OCI-LY3 (cell line): ENCODE results near the gene COP1.

ENCODE experiments used
- EZH2phosphoT487 ChIP-seq: fragments of 200-600 bp; shearing (Covaris generic); IDR thresholded peaks from 2 replicates; pipeline ENCODE4 v1.6.1; 2018; ENCODE audit warnings: antibody characterized with exemption, mixed run types, low read depth
- TF ChIP-seq, protein P1 (sequence below): fragments of 200-600, 300-600 bp; sonication (generic); IDR thresholded peaks from 2 replicates; pipeline ENCODE4 v1.5.1; 2014; ENCODE audit warnings: antibody characterized with exemption, low read length, low read depth

DNA sequence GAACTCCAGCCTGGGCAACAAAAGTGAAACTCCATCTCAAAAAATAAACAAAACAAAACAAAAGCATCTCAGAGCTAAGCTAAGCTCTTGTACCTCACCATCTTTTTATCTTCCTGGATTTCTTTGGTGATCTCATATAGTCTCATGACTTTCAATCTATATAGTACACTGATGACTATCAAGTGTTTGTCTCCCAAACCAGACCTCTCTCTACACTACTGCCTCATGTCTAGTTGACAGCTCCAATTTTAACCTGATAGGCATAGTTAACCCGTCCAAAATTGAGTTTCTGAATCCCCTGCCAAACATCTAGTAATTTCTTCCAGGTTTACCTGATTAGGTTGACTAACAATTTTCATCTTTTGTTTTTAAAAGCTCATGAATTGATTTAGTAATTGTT, 151.7 kb downstream of the COP1 start:
- TF ChIP-seq, protein P1, sequence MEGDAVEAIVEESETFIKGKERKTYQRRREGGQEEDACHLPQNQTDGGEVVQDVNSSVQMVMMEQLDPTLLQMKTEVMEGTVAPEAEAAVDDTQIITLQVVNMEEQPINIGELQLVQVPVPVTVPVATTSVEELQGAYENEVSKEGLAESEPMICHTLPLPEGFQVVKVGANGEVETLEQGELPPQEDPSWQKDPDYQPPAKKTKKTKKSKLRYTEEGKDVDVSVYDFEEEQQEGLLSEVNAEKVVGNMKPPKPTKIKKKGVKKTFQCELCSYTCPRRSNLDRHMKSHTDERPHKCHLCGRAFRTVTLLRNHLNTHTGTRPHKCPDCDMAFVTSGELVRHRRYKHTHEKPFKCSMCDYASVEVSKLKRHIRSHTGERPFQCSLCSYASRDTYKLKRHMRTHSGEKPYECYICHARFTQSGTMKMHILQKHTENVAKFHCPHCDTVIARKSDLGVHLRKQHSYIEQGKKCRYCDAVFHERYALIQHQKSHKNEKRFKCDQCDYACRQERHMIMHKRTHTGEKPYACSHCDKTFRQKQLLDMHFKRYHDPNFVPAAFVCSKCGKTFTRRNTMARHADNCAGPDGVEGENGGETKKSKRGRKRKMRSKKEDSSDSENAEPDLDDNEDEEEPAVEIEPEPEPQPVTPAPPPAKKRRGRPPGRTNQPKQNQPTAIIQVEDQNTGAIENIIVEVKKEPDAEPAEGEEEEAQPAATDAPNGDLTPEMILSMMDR: no peak
- TF ChIP-seq EZH2phosphoT487: no peak
